VCaP (cell line): ENCODE measurements around the gene FRRS1L.
A peak's percentile ranks its signal among the peaks of the same experiment; 100 is the strongest.

ENCODE experiments used
- H3K27ac ChIP-seq: fragments of 450-650 bp; 2 replicates; pipeline ENCODE4 v1.5.1; 2017
- TF ChIP-seq, protein P1 (sequence below): fragments of 450-650 bp; conservative IDR thresholded peaks from 2 replicates; pipeline ENCODE4 v1.5.1; 2017; ENCODE audit warnings: mild to moderate bottlenecking, moderate library complexity

Gene FRRS1L

DNA sequence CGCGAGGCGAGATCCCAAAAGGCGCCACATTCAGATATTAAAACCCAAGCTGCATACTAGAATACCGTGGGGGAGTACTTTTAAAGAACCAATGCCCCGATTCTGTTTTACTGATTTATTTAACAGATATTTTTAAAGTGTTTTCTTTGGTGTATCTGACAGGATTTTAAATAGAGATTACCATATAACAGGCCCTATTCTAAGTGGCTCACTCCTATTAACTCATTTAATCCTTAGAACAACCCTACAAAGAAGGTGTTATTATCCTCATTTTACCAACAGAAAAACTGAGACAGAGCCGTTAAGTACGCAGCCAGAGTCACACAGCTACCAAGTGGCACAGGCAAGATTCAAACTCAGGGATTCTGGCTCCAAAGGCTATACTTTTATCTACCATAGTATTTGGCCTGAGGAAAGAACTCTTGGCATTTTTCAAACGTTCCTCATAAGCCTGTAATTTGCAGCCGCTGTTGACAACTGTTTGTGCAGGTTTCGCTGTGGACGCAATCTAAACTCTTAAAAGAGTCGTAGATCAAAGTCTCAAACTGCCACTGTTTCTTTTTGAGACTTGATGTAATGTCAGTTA, 46.8 kb downstream of the FRRS1L start:
- TF ChIP-seq, protein P1, sequence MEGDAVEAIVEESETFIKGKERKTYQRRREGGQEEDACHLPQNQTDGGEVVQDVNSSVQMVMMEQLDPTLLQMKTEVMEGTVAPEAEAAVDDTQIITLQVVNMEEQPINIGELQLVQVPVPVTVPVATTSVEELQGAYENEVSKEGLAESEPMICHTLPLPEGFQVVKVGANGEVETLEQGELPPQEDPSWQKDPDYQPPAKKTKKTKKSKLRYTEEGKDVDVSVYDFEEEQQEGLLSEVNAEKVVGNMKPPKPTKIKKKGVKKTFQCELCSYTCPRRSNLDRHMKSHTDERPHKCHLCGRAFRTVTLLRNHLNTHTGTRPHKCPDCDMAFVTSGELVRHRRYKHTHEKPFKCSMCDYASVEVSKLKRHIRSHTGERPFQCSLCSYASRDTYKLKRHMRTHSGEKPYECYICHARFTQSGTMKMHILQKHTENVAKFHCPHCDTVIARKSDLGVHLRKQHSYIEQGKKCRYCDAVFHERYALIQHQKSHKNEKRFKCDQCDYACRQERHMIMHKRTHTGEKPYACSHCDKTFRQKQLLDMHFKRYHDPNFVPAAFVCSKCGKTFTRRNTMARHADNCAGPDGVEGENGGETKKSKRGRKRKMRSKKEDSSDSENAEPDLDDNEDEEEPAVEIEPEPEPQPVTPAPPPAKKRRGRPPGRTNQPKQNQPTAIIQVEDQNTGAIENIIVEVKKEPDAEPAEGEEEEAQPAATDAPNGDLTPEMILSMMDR: no peak
- peak overlapping the region; percentile 97 for H3K27ac ChIP-seq

DNA sequence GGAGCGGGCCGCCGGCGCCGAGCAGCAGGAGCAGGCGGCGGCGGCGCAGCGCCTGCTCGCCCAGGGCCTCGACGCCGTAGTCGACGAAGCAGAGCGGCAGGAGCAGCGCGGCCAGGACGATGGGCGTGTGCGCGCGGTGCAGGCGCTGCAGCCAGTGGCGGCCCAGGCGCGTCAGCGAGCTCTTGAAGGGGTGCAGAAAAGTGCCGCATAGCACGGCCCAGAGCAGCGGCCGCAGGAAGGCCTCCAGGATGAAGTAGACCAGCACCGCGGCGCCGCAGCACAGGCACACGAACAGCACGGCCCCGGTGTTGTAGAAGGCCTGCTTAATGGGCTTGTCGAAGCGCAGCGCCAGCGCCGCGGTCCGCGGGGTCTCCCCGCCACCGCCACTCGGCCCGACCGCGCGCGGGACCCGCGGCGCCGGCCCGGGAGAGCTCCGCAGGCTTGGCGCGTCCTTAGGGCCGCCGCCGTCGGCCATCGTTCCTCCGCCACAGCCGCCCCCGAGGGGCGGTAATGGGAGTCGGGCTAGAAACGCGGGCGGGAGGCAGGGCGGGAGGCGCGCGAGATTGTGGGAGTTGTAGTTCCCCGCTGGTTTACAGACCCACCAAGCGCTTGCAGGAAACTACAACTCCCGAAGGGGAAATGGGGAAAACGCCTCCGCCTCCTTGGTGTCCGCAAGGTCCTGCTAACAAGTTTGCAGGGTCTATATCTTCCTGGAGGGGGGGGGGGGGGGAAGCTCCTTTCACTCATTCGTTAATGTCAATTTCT, 47.4 kb downstream of the FRRS1L start, which contains the start of gene TMEM245:
TSS of gene TMEM245 (minus strand) at position 509 of the 765 bp plus-strand sequence. CDS start at position 475, 34 bp downstream.
- peak within 1 kb of the TSS; percentile 97 for H3K27ac ChIP-seq
- TF ChIP-seq, protein P1: peak; percentile 34

DNA sequence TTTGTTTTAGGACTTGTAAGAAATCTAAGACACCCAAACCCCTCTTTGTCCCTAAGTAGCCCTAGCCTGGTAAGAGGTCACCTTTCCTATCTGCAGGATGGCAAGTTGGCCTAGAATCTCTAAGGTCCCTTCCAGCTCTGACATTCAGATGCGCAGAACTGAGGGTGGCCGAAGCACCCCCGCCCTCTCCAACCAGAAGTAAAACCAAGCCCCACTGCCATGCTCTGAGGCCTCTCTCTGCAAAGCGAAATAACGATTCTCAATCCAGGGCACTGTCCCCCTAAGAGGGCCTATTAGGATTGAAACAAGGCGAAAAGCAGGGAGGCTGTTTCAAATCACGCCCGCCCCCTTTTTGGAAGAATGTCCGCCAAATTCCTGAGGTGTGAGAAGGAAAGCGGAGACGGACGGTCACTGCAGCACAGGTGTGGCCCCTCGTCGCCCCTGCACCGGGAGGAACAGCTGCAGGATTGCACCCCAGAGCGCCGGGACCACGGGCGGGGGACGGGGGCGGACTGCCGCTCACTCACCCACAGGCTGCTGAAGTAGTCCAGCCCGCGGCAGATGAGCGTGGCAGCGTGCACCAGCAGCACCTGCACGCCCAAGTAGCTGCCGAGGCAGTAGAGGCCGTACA, 48.1 kb downstream of the FRRS1L start:
- peak overlapping the region; percentile 97 for H3K27ac ChIP-seq
- TF ChIP-seq, protein P1: no peak

DNA sequence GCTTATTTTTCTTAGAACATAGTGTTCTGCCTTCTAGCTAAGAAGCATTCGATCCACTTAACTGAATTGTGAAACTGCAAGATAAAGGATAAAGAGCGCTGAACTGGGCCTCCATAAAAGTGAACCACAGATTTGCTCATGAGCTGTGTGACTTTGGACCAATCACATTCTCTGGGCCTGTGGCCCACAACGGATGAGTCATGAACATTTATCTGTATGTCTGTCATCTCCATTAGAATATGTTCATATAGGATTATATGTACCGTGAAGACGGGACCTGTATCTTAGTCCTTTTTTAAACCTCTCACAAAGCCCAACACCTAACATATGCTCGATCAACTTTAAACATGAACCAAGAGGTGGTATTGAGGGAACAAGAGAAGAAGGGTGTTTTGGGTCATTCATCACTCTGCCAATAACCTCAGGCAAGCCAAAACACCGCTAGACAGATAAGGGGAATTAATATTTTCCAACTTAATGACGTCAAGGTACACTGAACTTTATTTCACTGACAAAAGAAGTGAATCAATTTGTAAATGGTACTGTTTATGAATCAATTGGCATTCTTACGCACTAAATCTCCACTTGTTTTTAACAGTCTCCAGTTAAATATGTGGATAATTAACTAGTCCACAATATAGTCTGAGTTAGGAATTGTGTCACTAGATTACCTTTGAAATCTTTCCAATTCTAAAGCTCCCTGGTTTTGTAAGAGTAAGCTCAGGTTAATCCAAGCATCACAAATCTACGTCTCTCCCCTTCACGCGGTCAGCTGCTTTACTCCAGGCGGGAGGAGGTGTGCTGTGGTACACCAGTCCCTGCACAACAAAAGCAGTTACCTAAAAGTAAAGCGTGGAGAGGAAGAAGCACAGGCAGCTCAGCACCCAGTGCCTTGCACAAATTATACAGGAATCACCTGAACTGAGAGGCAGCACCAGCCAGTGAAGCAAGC, 48.9 kb downstream of the FRRS1L start:
- H3K27ac ChIP-seq: peak overlapping the region; percentile 97
- TF ChIP-seq, protein P1: no peak

DNA sequence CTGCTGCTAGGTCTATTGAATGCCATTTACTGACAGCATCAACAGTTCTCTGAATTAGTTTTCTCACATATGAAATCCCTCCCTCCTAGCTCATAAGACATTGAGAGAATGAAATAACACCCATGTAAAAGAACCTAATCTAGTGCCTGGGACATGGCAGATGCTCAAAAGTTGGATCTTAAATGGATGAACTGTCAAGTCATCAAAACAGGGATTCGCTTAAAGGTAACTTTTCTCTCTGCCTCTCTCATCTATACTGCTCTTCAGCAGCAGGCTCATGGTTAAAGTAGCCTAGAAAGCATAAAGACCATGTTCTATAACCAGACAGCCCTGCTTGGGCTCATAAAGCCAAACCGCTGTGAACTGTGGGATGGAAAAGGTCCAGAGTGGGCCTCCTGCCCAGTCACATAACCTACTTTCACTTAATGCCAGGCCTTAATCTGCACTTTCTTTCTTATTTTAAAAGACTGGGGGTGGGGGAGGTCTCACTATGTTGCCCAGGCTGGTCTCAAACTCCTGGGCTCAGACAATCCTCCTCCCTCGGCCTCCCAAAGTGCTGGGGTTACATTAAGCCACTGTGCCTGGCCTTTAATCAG, 51.0 kb downstream of the FRRS1L start:
- peak overlapping the region; percentile 97 for H3K27ac ChIP-seq
- TF ChIP-seq, protein P1: no peak

DNA sequence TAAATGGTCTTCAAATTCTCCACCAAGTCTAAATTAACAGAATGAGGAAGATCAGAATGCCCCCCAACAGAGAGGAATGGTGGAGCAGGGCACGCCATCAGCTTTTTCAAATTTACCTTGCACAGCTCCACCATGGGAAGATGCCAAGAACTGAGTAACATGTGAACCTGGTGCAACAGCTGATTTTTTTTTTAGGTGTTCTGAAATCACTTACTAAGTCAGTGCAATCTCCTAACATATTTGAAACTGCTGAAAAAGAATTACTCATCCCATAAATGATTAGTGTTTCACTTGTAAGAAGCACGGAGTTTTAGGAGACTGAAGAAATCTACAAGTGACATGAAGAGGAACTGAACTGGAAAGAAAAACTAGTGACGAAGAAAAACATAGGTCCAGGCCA, 52.4 kb downstream of the FRRS1L start:
- TF ChIP-seq, protein P1: no peak
- peak overlapping the region; percentile 2; the same call in 1 of the 2 replicates for H3K27ac ChIP-seq
